GM12878 (cell line): Measurements from ENCODE around the gene BUB1. TPM values are rescaled to one million over a fixed set of nuclear protein-coding genes. Genes with fewer than 3 reads are reported as not detected.

Experiments used
- ATAC-seq: fragments of 200-7000 bp; cut with Tn5 transposase; 3 replicates; pipeline ENCODE4 v1.9.1; 2020; ENCODE audit warnings: mild to moderate bottlenecking, moderate library complexity
- BruUV-seq: library from RNA; stranded (reverse); fragments of 400-500 nt; replicated peaks from 2 replicates; lab custom pipeline; 2021; lab: Mats Ljungman, UMichigan
- CTCF ChIA-PET: fragments of 300-600 bp; sonication (Branson Sonifier 250); formaldehyde crosslinking; extraction: SDS; loops from one replicate; lab custom pipeline; 2021; ENCODE audit warnings: inconsistent platforms; lab: Yijun Ruan, JAX
- POLR2A ChIA-PET: fragments of 350-600 bp; formaldehyde crosslinking; extraction: SDS; loops from one replicate; lab custom pipeline; 2021; ENCODE audit warnings: inconsistent platforms; lab: Charles Lee
- RAD21 ChIA-PET: fragments of 300-600 bp; sonication (Branson Sonifier 250); formaldehyde crosslinking; loops from one replicate; lab custom pipeline; 2023; ENCODE audit warnings: antibody characterized with exemption; ENCODE audit not compliant: unreplicated experiment; lab: Charles Lee
- SMC1A ChIA-PET: fragments of 300-600 bp; sonication (Branson Sonifier 250); formaldehyde crosslinking; loops from one replicate; lab custom pipeline; 2023; ENCODE audit not compliant: unreplicated experiment, uncharacterized antibody; lab: Charles Lee
- DNase-seq: peaks from one replicate; pipeline ENCODE4 v3.0.0-alpha.2; 2011; ENCODE audit warnings: low read depth, low spot score
- FAIRE-seq: peaks from 3 replicates; lab custom pipeline; 2011; peaks lifted over from hg19 to GRCh38; lab: Jason Lieb, UNC
- H2AFZ ChIP-seq: 2 replicates; pipeline ENCODE4 v1.6.0; 2011; ENCODE audit warnings: low read depth, low read length, control low read depth; ENCODE audit not compliant: control insufficient read depth
- H3K27ac ChIP-seq: 2 replicates; pipeline ENCODE4 v1.5.1; 2011; ENCODE audit warnings: control low read depth; ENCODE audit not compliant: control insufficient read depth, insufficient read depth
- H3K27me3 ChIP-seq, 2 experiments: replicated peaks in 1 of 2; 2 replicates each; pipeline versions ENCODE4 v1.6.0 to v1.6.1; 2011; ENCODE audit warnings: low read length in 1 of 2; ENCODE audit not compliant: control insufficient read depth in 2 of 2, insufficient read depth in 2 of 2
- H3K36me3 ChIP-seq, 2 experiments: 2 replicates each; pipeline ENCODE4 v1.5.1; 2011; ENCODE audit warnings: low read length in 1 of 2; ENCODE audit not compliant: control insufficient read depth in 2 of 2, insufficient read depth in 2 of 2
- H3K4me1 ChIP-seq: 2 replicates; pipeline ENCODE4 v1.6.1; 2011; ENCODE audit warnings: mild to moderate bottlenecking, low read length, moderate library complexity, mixed read lengths; ENCODE audit not compliant: control insufficient read depth, insufficient read depth
- H3K4me2 ChIP-seq: 2 replicates; pipeline ENCODE4 v1.6.0; 2011; ENCODE audit warnings: control low read depth; ENCODE audit not compliant: control insufficient read depth, insufficient read depth
- H3K4me3 ChIP-seq: fragments of 200-600 bp; sonication (generic); 2 replicates; pipeline ENCODE4 v1.5.1; 2016
- H3K79me2 ChIP-seq: 2 replicates; pipeline ENCODE4 v1.6.0; 2011; ENCODE audit warnings: low read length; ENCODE audit not compliant: control insufficient read depth, insufficient read depth
- H3K9ac ChIP-seq: 2 replicates; pipeline ENCODE4 v1.8.0; 2011; ENCODE audit warnings: low read length, control low read depth, mixed read lengths; ENCODE audit not compliant: control insufficient read depth, insufficient read depth
- H3K9me3 ChIP-seq: replicated peaks from 3 replicates; pipeline ENCODE4 v1.5.1; 2011; ENCODE audit warnings: mild to moderate bottlenecking, low read length; ENCODE audit not compliant: control insufficient read depth, insufficient read depth
- H4K20me1 ChIP-seq: 2 replicates; pipeline ENCODE4 v1.6.0; 2011; ENCODE audit not compliant: control insufficient read depth, insufficient read depth
- CBFB ChIP-seq: IDR thresholded peaks from 2 replicates; pipeline ENCODE4 v1.6.1; 2016; ENCODE audit warnings: antibody characterized with exemption, low read depth
- EED ChIP-seq: sonication (generic); IDR thresholded peaks from 2 replicates; pipeline ENCODE4 v1.6.1; 2016; ENCODE audit warnings: antibody characterized with exemption, low read depth
- EGR1 ChIP-seq, 2 experiments: IDR thresholded peaks; 1 replicate in 1 of 2; 2 replicates in 1 of 2; pipeline ENCODE4 v1.6.1; 2011 to 2012; ENCODE audit warnings: low read depth in 2 of 2, low read length in 2 of 2, borderline replicate concordance in 1 of 2, mild to moderate bottlenecking in 1 of 2, moderate library complexity in 1 of 2
- GATAD2B ChIP-seq: fragments of 450-650 bp; conservative IDR thresholded peaks from 2 replicates; pipeline ENCODE4 v1.6.1; 2017; ENCODE audit warnings: low read depth, mild to moderate bottlenecking, moderate library complexity
- HDAC6 ChIP-seq: fragments of 200-600 bp; sonication (generic); IDR thresholded peaks from one replicate; pipeline ENCODE4 v1.8.0; 2017; ENCODE audit warnings: antibody characterized with exemption; ENCODE audit not compliant: unreplicated experiment
- KLF5 ChIP-seq: fragments of 450-650 bp; IDR thresholded peaks from 2 replicates; pipeline ENCODE4 v1.6.1; 2014; ENCODE audit warnings: mild to moderate bottlenecking; ENCODE audit not compliant: partially characterized antibody
- NFXL1 ChIP-seq: fragments of 450-650 bp; IDR thresholded peaks from 2 replicates; pipeline ENCODE4 v1.6.1; 2017; ENCODE audit warnings: antibody characterized with exemption, mild to moderate bottlenecking, borderline replicate concordance
- NR2C2 ChIP-seq: IDR thresholded peaks from 2 replicates; pipeline ENCODE4 v1.6.1; 2011; ENCODE audit warnings: borderline replicate concordance, low read depth; ENCODE audit not compliant: control insufficient read depth, insufficient read length
- RB1 ChIP-seq: fragments of 450-650 bp; formaldehyde crosslinking; IDR thresholded peaks from 2 replicates; pipeline ENCODE4 v1.6.1; 2017; ENCODE audit warnings: mild to moderate bottlenecking, borderline replicate concordance
- RCOR1 ChIP-seq: conservative IDR thresholded peaks from 2 replicates; pipeline ENCODE4 v1.6.1; 2012; ENCODE audit warnings: low read depth, low read length, improper control_type of control experiment
- ZBTB11 ChIP-seq: fragments of 450-650 bp; formaldehyde crosslinking; IDR thresholded peaks from 2 replicates; pipeline ENCODE4 v1.5.0; 2022; ENCODE audit warnings: mild to moderate bottlenecking, missing genetic modification characterization
- ZNF24 ChIP-seq: fragments of 450-650 bp; IDR thresholded peaks from 2 replicates; pipeline ENCODE4 v1.6.1; 2017; ENCODE audit warnings: antibody characterized with exemption, mild to moderate bottlenecking
- WGBS: methylation state at CpG from one replicate; pipeline ENCODE4 v1.1.6; 2016; ENCODE audit warnings: low lambda C conversion rate; ENCODE audit not compliant: insufficient replicate concordance, insufficient coverage; ENCODE audit errors: missing lambda C conversion rate; 5-methylcytosine and 5-hydroxymethylcytosine counted together
- in situ Hi-C: fragments of 300-500 bp; cut with MboI; formaldehyde crosslinking; loops from 9 replicates; pipeline ENCODE4 v1.14.3; 2018; ENCODE audit warnings: mixed read lengths
- intact Hi-C: fragments of 100-400 bp; cut with micrococcal nuclease; formaldehyde crosslinking; loops from one replicate; pipeline ENCODE4 v1.14.2; 2022; ENCODE audit not compliant: unreplicated experiment
- polyA plus RNA-seq, 11 experiments: library from polyadenylated mRNA; depleted of rRNA in 4 of 11; unstranded in 6 of 11; stranded (reverse) in 5 of 11; fragments of >200 nt; fragmentation: Nextera tagmentation in 4 of 11; fragmentation: Illumina TruSeq in 1 of 11; extraction: Ambion mirVana in 4 of 11; extraction: Trizol in 1 of 11; gene quantifications; 1 replicate in 1 of 11; 2 replicates in 10 of 11; pipeline versions ENCODE4 v1.2.1 to v1.2.3, GENCODE V29; 2011 to 2016; ENCODE audit warnings: inconsistent platforms in 2 of 11, missing spikeins in 2 of 11, low read depth in 1 of 11
- total RNA-seq, 4 experiments: library from RNA; depleted of rRNA in 3 of 4; stranded (reverse); fragments of >200 nt in 3 of 4; fragmentation: Illumina TruSeq in 1 of 4; extraction: Trizol in 1 of 4; gene quantifications; 2 replicates each; pipeline versions ENCODE4 v1.2.1 to v1.2.3, GENCODE V29; 2013 to 2021

BUB1 gene
- total and polyA plus RNA-seq, 10 of the 15 experiments (the other 5 are each of a cell fraction or from before 2014, with no cell fraction given), result 52.4 to 142 (median 88.9) TPM

- BruUV-seq, result no TSS peak
- Histone ChIP-seq H3K4me1 (no peaks in the 10 kb centered on the region), H3K9me3 (no peaks in the 10 kb centered on the region; the same call in 2 of the 3 replicates), H3K36me3 (no peaks in the 10 kb centered on the region), H2AFZ (no peak overlapping the region), H3K4me3 (no peak overlapping the region), H3K27me3 (no peaks in the 10 kb centered on the region), H3K9ac (no peak overlapping the region), H3K27ac (no peak overlapping the region), H3K4me2 (no peak overlapping the region), H4K20me1 (no peaks in the 10 kb centered on the region), H3K79me2 (no peaks in the 10 kb centered on the region)
- TF ChIP-seq RB1 (no peak), GATAD2B (no peak), EGR1 (IDR thresholded peaks at IDR 0.05; ENCODE audit: borderline replicate concordance in 1 of 2, low read depth in 2 of 2, low read length in 2 of 2) (no peak), CBFB (no peak), EED (no peak)
- WGBS, result 100% methylated on average over 2 of the region's 2 CpGs
- FAIRE-seq (no peak), DNase-seq (no peak), ATAC-seq (no peak)
- POLR2A ChIA-PET, result interaction anchor here (1.5 kb wide), 1 partner anchor 22 kb away, joined by 4 read pairs; no protein-coding TSS in a partner anchor
- in situ Hi-C loops, result no loop called here
- SMC1A ChIA-PET, result interaction anchor here (1.1 to 2.7 kb wide), 3 partner anchors 9 to 16 kb away, joined by 3 to 7 read pairs (median 5); no protein-coding TSS in a partner anchor
- RAD21 ChIA-PET, result no interaction called here
- CTCF ChIA-PET, result no interaction called here
- intact Hi-C loops, result no loop called here
These were observed 48.4 kb upstream of the BUB1 start for GRCh38 chr2:110726285-110726684.

DNA sequence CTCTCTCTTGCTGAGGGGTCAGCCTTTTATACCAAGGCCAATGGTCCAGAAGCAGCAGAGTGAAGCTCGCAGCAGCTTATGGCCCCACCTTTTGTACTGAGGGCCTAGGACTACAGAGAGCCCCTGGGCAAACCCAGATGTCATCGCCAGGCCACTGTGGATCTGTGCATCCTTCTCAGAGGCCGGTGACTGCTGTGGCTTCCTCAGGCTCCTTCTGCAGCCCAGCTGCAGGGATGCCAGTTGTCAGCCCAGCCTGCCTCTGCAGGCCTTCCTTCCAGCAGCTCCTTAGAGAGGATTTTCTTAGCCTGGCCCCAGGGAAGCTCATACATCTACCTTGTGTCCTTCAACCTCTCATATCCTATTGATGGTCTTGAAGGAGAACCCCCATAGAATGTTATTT, 48.0 kb upstream of the BUB1 start:
- no peak overlapping the region for H2AFZ ChIP-seq
- H3K36me3 ChIP-seq, result no peaks in the 10 kb centered on the region
- ChIA-PET POLR2A (interaction anchor here (1.5 kb wide), 1 partner anchor 22 kb away, joined by 4 read pairs; no protein-coding TSS in a partner anchor), RAD21 (no interaction called here), SMC1A (interaction anchor here (1.3 to 2.7 kb wide), 2 partner anchors 9 to 14 kb away, joined by 5 to 7 read pairs; no protein-coding TSS in a partner anchor), CTCF (no interaction called here)
- no peak overlapping the region for H3K4me3 ChIP-seq
- no peak overlapping the region for H3K27ac ChIP-seq
- no peaks in the 10 kb centered on the region for H3K79me2 ChIP-seq
- no peak overlapping the region for H3K9ac ChIP-seq
- WGBS, result 34% methylated on average over 3 of the region's 3 CpGs
- H3K4me2 ChIP-seq, result no peak overlapping the region
- H3K4me1 ChIP-seq, result no peaks in the 10 kb centered on the region
- ATAC-seq, result no peak
- FAIRE-seq, result no peak
- no peaks in the 10 kb centered on the region for H3K9me3 ChIP-seq
- intact Hi-C loops (no loop called here), in situ Hi-C loops (no loop called here)
- no peaks in the 10 kb centered on the region for H3K27me3 ChIP-seq
- no peaks in the 10 kb centered on the region for H4K20me1 ChIP-seq
- no peak for DNase-seq
- no TSS peak for BruUV-seq
- TF ChIP-seq NR2C2, result no peak
- no peak for TF ChIP-seq RCOR1
- TF ChIP-seq ZBTB11, result no peak
- no peak for TF ChIP-seq HDAC6
- TF ChIP-seq KLF5, result no peak
- no peak for TF ChIP-seq NFXL1
- no peak for TF ChIP-seq ZNF24
